SK-N-SH treated with all-trans-retinoic acid at 6 μM for 48 hours (cell line): ENCODE results near the gene LPAR5.

Experiments
- ARNTL ChIP-seq: fragments of 450-650 bp; formaldehyde crosslinking; IDR thresholded peaks from 2 replicates; pipeline ENCODE4 v1.5.0; 2020; ENCODE audit warnings: low read depth, mild to moderate bottlenecking, moderate library complexity, borderline replicate concordance
- CREB5 ChIP-seq: fragments of 250-450 bp; sonication (Bioruptor Pico); IDR thresholded peaks from 2 replicates; pipeline ENCODE4 v1.5.1; 2020; ENCODE audit warnings: low read depth, mild to moderate bottlenecking, moderate library complexity
- CSDC2 ChIP-seq: fragments of 250-450 bp; sonication (Bioruptor Pico); IDR thresholded peaks from 2 replicates; pipeline ENCODE4 v1.5.0; 2020; ENCODE audit warnings: mild to moderate bottlenecking, moderate library complexity
- GLIS3 ChIP-seq: fragments of 250-450 bp; sonication (Bioruptor Pico); IDR thresholded peaks from 2 replicates; pipeline ENCODE4 v1.5.0; 2020; ENCODE audit warnings: mild to moderate bottlenecking, moderate library complexity
- PATZ1 ChIP-seq: fragments of 250-450 bp; sonication (Bioruptor Pico); IDR thresholded peaks from 2 replicates; pipeline ENCODE4 v1.8.0; 2020; ENCODE audit warnings: mild to moderate bottlenecking, moderate library complexity, borderline replicate concordance
- PPARA ChIP-seq: fragments of 250-450 bp; sonication (Bioruptor Pico); IDR thresholded peaks from 2 replicates; pipeline ENCODE4 v1.5.0; 2020; ENCODE audit warnings: mild to moderate bottlenecking, borderline replicate concordance
- RARB ChIP-seq: fragments of 250-450 bp; sonication (Bioruptor Pico); IDR thresholded peaks from 2 replicates; pipeline ENCODE4 v1.8.0; 2021; ENCODE audit warnings: mild to moderate bottlenecking, moderate library complexity
- SNAI2 ChIP-seq: fragments of 250-450 bp; sonication (Bioruptor Pico); IDR thresholded peaks from 2 replicates; pipeline ENCODE4 v1.5.0; 2020; ENCODE audit warnings: mild to moderate bottlenecking, moderate library complexity
- TCF4 ChIP-seq: fragments of 250-450 bp; sonication (Bioruptor Pico); IDR thresholded peaks from 2 replicates; pipeline ENCODE4 v1.8.0; 2021; ENCODE audit warnings: mild to moderate bottlenecking, moderate library complexity, borderline replicate concordance
- TSHZ2 ChIP-seq: fragments of 250-450 bp; sonication (Bioruptor Pico); IDR thresholded peaks from 2 replicates; pipeline ENCODE4 v1.5.0; 2020; ENCODE audit warnings: mild to moderate bottlenecking, moderate library complexity
- ZC3H10 ChIP-seq: fragments of 250-450 bp; sonication (Bioruptor Pico); IDR thresholded peaks from 2 replicates; pipeline ENCODE4 v1.5.1; 2021; ENCODE audit warnings: mild to moderate bottlenecking, moderate library complexity
- ZFP30 ChIP-seq: fragments of 450-650 bp; formaldehyde crosslinking; IDR thresholded peaks from 2 replicates; pipeline ENCODE4 v1.5.0; 2022; ENCODE audit warnings: mild to moderate bottlenecking, moderate library complexity
- ZNF70 ChIP-seq: fragments of 450-650 bp; formaldehyde crosslinking; IDR thresholded peaks from 2 replicates; pipeline ENCODE4 v1.5.0; 2020; ENCODE audit warnings: mild to moderate bottlenecking, moderate library complexity

GRCh38 chr12:6662906-6663742, 27.4 kb upstream of the LPAR5 start, which contains the start of gene ING4:
- TF ChIP-seq TSHZ2 (CRISPR knock-in tag) (no peak), PPARA (CRISPR knock-in tag) (0 out of 2 replicates have a peak, but pooled peaks have one; percentile 51), TCF4 (CRISPR knock-in tag) (no peak), ZFP30 (CRISPR knock-in tag) (no peak; the same call in 1 of the 2 replicates), ARNTL (CRISPR knock-in tag) (no peak), GLIS3 (CRISPR knock-in tag) (no peak), SNAI2 (CRISPR knock-in tag) (no peak), ZC3H10 (CRISPR knock-in tag) (no peak), PATZ1 (CRISPR knock-in tag) (no peak), CREB5 (CRISPR knock-in tag) (no peak), CSDC2 (no peak), ZNF70 (peak; percentile 32; the same call in 1 of the 2 replicates), RARB (no peak)
